Astrocyte (in vitro differentiated cells and primary cell): ENCODE results near the gene ANKRD40CL.

Experiments used
- CTCF ChIP-seq: IDR thresholded peaks from 2 replicates; pipeline ENCODE4 v1.5.1; 2011; ENCODE audit warnings: low read depth, mild to moderate bottlenecking, inconsistent platforms, low read length, moderate library complexity; ENCODE audit not compliant: insufficient read depth
- EZH2 ChIP-seq: IDR thresholded peaks from 2 replicates; pipeline ENCODE4 v1.6.1; 2012; ENCODE audit warnings: mild to moderate bottlenecking, low read length, inconsistent platforms; ENCODE audit not compliant: insufficient read depth

DNA sequence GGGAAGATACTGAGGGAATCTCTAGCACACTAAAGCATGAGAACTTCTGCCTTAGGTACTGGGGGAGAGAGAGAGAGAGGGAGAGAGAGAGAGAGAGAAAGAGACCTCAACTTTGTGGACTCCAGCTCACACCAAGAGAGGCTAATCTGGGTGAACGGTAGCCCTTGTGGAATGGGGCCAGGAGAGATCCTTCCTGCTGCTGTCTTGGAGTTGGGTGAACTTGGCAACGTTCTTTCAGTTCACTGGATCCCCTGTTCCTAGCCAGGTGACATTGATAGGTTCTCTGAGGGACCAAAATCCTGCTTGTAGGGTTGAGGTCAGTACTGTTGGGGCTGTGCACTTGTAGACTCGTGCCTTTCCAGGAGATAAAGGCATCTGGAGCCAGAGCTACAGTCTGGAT lies 41.6 kb upstream of the ANKRD40CL start:
- TF ChIP-seq CTCF (no peak), EZH2 (no peak)
